ENCODE results near the gene CNPY1. TPM values are rescaled to one million over a fixed set of nuclear protein-coding genes. Genes with fewer than 3 reads are reported as not detected.

Gene CNPY1
- total RNA-seq, 1 donor from 2014 or later: not detected

DNA sequence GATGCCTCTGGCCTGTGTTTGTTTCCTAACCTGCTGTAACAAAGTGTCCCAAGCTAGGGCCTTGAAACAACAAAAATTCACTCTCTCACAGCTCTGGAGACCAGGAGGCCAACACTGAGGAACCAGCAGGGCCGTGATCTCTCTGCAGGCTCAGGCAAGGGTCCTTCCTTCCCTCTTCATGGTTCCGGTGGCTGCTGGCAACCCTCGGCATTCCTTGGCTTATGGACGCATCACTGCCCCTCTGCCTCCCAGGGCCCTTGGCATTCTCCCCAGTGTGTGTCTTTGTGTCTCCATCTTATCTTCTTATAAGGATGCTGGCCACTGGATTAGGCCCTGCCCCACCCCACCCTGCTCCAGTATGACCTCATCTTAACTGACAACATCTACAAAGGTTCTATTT, 17.0 kb downstream of the CNPY1 start:
- TF ChIP-seq, protein P1, sequence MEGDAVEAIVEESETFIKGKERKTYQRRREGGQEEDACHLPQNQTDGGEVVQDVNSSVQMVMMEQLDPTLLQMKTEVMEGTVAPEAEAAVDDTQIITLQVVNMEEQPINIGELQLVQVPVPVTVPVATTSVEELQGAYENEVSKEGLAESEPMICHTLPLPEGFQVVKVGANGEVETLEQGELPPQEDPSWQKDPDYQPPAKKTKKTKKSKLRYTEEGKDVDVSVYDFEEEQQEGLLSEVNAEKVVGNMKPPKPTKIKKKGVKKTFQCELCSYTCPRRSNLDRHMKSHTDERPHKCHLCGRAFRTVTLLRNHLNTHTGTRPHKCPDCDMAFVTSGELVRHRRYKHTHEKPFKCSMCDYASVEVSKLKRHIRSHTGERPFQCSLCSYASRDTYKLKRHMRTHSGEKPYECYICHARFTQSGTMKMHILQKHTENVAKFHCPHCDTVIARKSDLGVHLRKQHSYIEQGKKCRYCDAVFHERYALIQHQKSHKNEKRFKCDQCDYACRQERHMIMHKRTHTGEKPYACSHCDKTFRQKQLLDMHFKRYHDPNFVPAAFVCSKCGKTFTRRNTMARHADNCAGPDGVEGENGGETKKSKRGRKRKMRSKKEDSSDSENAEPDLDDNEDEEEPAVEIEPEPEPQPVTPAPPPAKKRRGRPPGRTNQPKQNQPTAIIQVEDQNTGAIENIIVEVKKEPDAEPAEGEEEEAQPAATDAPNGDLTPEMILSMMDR (IDR thresholded peaks at IDR 0.05): no peak
- DNase-seq (no peak), ATAC-seq (ENCODE audit: low read depth) (no peak)
- no peaks in the 10 kb centered on the region for H3K36me3 Mint-ChIP-seq (ENCODE audit: low read depth)
- H3K27ac Mint-ChIP-seq: no peak overlapping the region
- POLR2A ChIA-PET: no interaction called here
- CTCF ChIA-PET: no interaction called here
- H3K9me3 Mint-ChIP-seq: no peaks in the 10 kb centered on the region
- peaks cover 14% of the 10 kb centered on the region for H3K4me1 Mint-ChIP-seq
- no peak overlapping the region for H3K4me3 Mint-ChIP-seq
- peaks cover 56% of the 10 kb centered on the region for H3K27me3 Mint-ChIP-seq
- intact Hi-C loops (cut with micrococcal nuclease): no loop called here

DNA sequence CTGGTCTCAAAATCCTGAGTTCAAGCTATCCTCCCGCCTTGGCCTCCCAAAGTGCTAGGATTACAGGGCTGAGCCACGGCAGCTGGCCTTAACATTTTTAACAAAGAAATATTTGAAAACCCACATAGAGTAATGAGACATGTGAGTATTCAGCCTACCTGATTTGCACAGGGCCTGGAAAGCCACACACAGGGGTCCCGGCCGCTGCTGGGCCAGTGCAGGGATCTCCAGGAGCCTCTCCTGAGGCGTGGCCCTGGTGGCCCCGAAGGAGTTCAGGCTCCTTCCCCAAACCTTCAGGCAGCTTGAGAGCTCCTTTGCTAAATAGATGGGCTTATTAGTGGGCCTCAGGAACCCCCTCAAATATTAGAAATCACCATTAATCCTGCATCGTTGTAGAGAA, 18.7 kb downstream of the CNPY1 start:
- H3K4me1 Mint-ChIP-seq: peaks cover under 1% of the 10 kb centered on the region
- intact Hi-C loops (cut with micrococcal nuclease): no loop called here
- H3K4me3 Mint-ChIP-seq: no peak overlapping the region
- POLR2A ChIA-PET: no interaction called here
- TF ChIP-seq, protein P1 (IDR thresholded peaks at IDR 0.05): no peak
- CTCF ChIA-PET: no interaction called here
- no peaks in the 10 kb centered on the region for H3K36me3 Mint-ChIP-seq (ENCODE audit: low read depth)
- DNase-seq: no peak
- H3K9me3 Mint-ChIP-seq: no peaks in the 10 kb centered on the region
- no peak overlapping the region for H3K27ac Mint-ChIP-seq
- peaks cover 48% of the 10 kb centered on the region for H3K27me3 Mint-ChIP-seq
- no peak for ATAC-seq (ENCODE audit: low read depth)

DNA sequence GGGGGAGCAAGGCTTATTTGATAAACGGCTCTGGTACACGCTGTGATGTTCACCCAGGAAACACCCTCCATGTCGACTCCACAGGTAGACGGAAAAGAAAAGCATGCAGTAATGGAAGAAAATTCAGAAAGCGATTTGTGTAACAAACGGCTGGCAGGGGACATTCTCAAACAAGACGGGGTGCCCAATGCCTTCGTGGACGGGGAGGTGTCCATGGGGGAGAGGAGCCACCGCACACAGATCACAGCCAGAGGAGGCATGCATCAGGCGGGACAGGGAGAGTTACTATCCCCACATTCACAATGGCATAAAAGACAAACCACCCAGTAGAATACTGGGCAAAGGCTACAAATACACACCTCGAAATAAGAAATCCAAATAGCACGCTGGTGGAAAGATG, 20.1 kb downstream of the CNPY1 start:
- Mint-ChIP-seq H3K4me3 (no peak overlapping the region), H3K27me3 (peaks cover 40% of the 10 kb centered on the region), H3K36me3 (ENCODE audit: low read depth) (no peaks in the 10 kb centered on the region), H3K27ac (no peak overlapping the region), H3K9me3 (no peaks in the 10 kb centered on the region), H3K4me1 (no peaks in the 10 kb centered on the region)
- ChIA-PET POLR2A (no interaction called here), CTCF (no interaction called here)
- intact Hi-C loops (cut with micrococcal nuclease): no loop called here
- no peak for ATAC-seq (ENCODE audit: low read depth)
- no peak for DNase-seq
- TF ChIP-seq, protein P1 (IDR thresholded peaks at IDR 0.05): no peak

DNA sequence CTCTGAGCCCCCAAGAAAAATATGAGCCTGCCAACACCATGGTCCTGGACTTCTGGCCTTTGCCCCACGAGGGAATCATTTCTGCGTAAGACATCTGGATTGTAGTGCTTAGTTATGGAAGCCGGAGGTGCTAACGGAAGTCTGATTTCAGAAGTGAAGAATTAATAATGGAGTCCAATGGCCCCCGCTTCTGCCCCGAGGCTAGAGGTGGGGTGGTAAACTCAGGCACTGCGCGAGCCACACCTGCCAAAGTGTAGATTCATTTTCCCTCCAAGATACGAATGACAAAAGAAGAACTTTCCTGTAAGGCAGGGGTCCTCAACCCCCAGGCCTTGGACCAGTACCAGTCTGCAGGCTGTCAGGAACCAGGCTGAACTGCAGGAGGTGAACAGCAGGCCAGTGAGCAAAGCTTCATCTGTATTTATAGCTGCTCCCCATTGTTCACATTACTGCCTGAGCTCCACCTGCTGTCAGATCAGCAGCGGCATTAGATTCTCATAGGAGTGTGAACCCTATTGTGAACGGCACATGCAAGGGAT, 22.3 kb downstream of the CNPY1 start:
- Mint-ChIP-seq H3K36me3 (ENCODE audit: low read depth) (no peaks in the 10 kb centered on the region), H3K27ac (no peak overlapping the region), H3K4me1 (no peaks in the 10 kb centered on the region), H3K27me3 (peaks cover 25% of the 10 kb centered on the region), H3K9me3 (no peaks in the 10 kb centered on the region), H3K4me3 (no peak overlapping the region)
- ATAC-seq (ENCODE audit: low read depth) (no peak), DNase-seq (no peak)
- TF ChIP-seq, protein P1 (IDR thresholded peaks at IDR 0.05): no peak
- ChIA-PET CTCF (interaction anchor here (0.9 kb wide), 1 partner anchor 110 kb away, joined by 3 read pairs; no protein-coding TSS in a partner anchor), POLR2A (no interaction called here)
- intact Hi-C loops (cut with micrococcal nuclease): no loop called here

DNA sequence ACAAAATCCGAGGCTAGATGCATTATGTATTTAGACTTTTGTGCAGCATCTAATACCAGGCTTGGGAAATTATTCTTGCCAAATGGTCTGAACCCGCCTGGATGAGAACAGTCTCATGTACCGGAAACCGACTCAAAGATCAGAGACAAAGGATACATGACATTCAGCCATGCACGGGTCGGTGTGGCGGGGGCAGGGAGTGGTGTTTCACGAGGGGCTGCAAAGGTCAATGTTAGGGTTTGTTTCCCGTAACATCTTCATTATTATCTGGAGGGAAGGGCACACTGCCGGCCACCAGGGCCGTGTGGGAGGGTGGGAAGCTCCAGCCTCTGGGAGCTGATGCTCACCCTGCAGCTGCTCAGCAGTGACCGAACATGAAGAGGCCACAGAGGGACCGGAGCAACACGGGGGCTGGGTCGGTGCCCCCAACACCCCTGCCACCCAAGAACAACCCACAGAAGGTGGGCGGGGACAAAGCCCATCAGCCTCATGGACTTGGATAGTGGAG, 23.1 kb downstream of the CNPY1 start:
- CTCF ChIA-PET: no interaction called here
- intact Hi-C loops (cut with micrococcal nuclease): no loop called here
- DNase-seq: no peak
- peaks cover 27% of the 10 kb centered on the region for H3K27me3 Mint-ChIP-seq
- H3K36me3 Mint-ChIP-seq (ENCODE audit: low read depth): no peaks in the 10 kb centered on the region
- POLR2A ChIA-PET: no interaction called here
- TF ChIP-seq, protein P1 (IDR thresholded peaks at IDR 0.05): no peak
- no peaks in the 10 kb centered on the region for H3K4me1 Mint-ChIP-seq
- H3K27ac Mint-ChIP-seq: no peak overlapping the region
- no peak for ATAC-seq (ENCODE audit: low read depth)
- no peaks in the 10 kb centered on the region for H3K9me3 Mint-ChIP-seq
- H3K4me3 Mint-ChIP-seq: no peak overlapping the region
